NB4 (cell line): ENCODE results near the gene PRPF19.

Experiments
- CTCF ChIP-seq: IDR thresholded peaks from one replicate; pipeline ENCODE4 v1.5.1; 2012; ENCODE audit warnings: low read depth, low read length
- MYC ChIP-seq: IDR thresholded peaks from 2 replicates; pipeline ENCODE4 v1.6.1; 2011; ENCODE audit warnings: low read depth, low read length

- TF ChIP-seq CTCF (no peak), MYC (no peak)
Observed at GRCh38 chr11:60921259-60921658, 14.9 kb upstream of the PRPF19 start.
